ENCODE results near the gene CEP164. TPM values are rescaled to one million over a fixed set of nuclear protein-coding genes. Genes with fewer than 3 reads are reported as not detected.

CEP164 gene
- total and polyA plus RNA-seq, 9 of the 15 experiments (the other 6 are each of a cell fraction or from before 2014, with no cell fraction given) = 2.1 to 16.5 (median 10.4) TPM

DNA sequence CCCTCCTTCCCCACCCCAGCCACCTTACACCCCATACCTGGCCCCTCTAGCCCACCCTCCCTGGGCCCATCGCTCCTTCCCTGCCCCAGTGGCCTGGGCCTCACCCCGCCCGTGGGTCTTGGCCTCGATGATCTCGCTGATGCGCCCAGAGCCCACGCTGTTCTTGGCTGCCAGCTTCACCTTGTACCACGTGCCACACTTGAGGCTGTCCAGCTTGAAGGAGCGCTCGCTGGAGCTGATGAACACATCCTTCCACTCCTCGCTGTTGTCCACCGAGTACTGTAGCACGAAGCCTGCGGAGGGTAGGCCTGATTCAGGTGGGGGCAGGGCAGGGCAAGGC lies 110.1 kb downstream of the CEP164 start:
- intact Hi-C loops (cut with micrococcal nuclease) = no loop called here
- Histone ChIP-seq H3K4me2 (ENCODE audit: insufficient read depth, low read length) (no peak overlapping the region), H3K79me2 (ENCODE audit: control insufficient read depth, insufficient read depth, low read length) (no peaks in the 10 kb centered on the region), H4K20me1 (replicated peaks; ENCODE audit: control insufficient read depth, insufficient read depth, low read length) (no peaks in the 10 kb centered on the region; the same call in none of the 2 replicates), H3K4me3 (no peak overlapping the region), H3K27me3 (ENCODE audit: control insufficient read depth in 2 of 2, insufficient read depth in 2 of 2, low read length in 2 of 2) (peaks cover 13 to 56% of the 10 kb centered on the region in 2 experiments; a peak in 4 of 5 replicates), H3K9ac (ENCODE audit: insufficient read depth in 1 of 2, low read depth in 2 of 2, low read length in 2 of 2) (no peak overlapping the region), H3K9me1 (ENCODE audit: control insufficient read depth, insufficient read depth, low read length) (no peaks in the 10 kb centered on the region), H3K9me3 (replicated peaks; ENCODE audit: control insufficient read depth, insufficient read depth, low read depth, low read length) (no peaks in the 10 kb centered on the region; the same call in 1 of the 2 replicates), H3K27ac (ENCODE audit: extremely low read depth, low read depth, low read length) (no peak overlapping the region), H2AFZ (ENCODE audit: low read depth, low read length) (no peak overlapping the region), H3K4me1 (replicated peaks in 1 of 2; ENCODE audit: control insufficient read depth in 2 of 2, insufficient read depth in 2 of 2, low read length in 2 of 2) (peaks cover 0 to 2% of the 10 kb centered on the region in 2 experiments; a peak in 1 of 5 replicates), H3K36me3 (ENCODE audit: control insufficient read depth, insufficient read depth, low read length) (no peaks in the 10 kb centered on the region)
- no peak for TF ChIP-seq BRCA1 (IDR thresholded peaks at IDR 0.05)
- TF ChIP-seq BRCA1 (CRISPR knock-in tag; IDR thresholded peaks at IDR 0.05) = no peak
- TF ChIP-seq KAT7 (CRISPR knock-in tag; IDR thresholded peaks at IDR 0.05; ENCODE audit: borderline replicate concordance) = no peak
- ATAC-seq = no peak
- ChIA-PET POLR2A (no interaction called here), CTCF (ENCODE audit: low intra/inter-chr PET ratio) (no interaction called here)
- DNase-seq (ENCODE audit: extremely low read depth in 1 of 4, low spot score in 3 of 4) = no peak
- FAIRE-seq = no peak
- no TSS peak for BruUV-seq (replicated peaks)
- in situ Hi-C loops (cut with MboI) = no loop called here
- 2% methylated on average over 12 of the region's 14 CpGs for WGBS (ENCODE audit: insufficient coverage, low coverage, missing lambda C conversion rate)

DNA sequence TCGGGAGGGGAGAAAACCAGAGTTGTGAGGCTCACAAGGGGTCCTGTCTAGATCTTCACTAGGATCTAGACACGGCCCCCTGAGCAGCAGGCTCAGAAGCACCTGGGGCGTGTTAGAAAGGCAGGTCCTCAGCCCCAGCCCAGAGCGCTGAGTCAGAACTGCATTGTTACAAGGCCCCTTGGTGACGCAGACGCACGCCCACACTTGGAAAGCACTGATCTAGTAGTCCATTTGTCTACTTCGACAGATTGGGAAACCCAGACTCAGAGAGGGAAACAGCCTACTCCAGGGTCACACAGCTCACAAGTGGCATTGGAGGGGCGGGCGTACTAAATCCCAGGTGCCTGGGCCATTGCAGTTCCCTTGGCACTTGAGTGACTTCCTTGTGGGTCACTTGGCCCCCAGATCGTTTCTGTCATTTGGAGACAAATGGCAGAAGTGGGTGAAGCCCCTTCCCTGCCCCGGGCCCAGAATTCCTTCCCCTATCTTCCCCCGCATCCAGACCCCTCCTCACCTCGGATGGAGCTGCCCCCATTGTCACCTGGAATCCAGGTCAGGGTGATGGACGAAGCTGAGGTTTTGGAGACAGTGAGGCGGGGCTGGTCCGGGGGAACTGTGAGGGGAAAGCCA lies 110.8 kb downstream of the CEP164 start:
- Histone ChIP-seq H3K36me3 (ENCODE audit: control insufficient read depth, insufficient read depth, low read length) (no peaks in the 10 kb centered on the region), H4K20me1 (replicated peaks; ENCODE audit: control insufficient read depth, insufficient read depth, low read length) (no peaks in the 10 kb centered on the region; the same call in none of the 2 replicates), H3K9me3 (replicated peaks; ENCODE audit: control insufficient read depth, insufficient read depth, low read depth, low read length) (no peaks in the 10 kb centered on the region; the same call in 1 of the 2 replicates), H3K4me1 (replicated peaks in 1 of 2; ENCODE audit: control insufficient read depth in 2 of 2, insufficient read depth in 2 of 2, low read length in 2 of 2) (peaks cover 0 to 9% of the 10 kb centered on the region in 2 experiments; a peak in 2 of 5 replicates), H3K79me2 (ENCODE audit: control insufficient read depth, insufficient read depth, low read length) (no peaks in the 10 kb centered on the region), H2AFZ (ENCODE audit: low read depth, low read length) (no peak overlapping the region), H3K27ac (ENCODE audit: extremely low read depth, low read depth, low read length) (no peak overlapping the region), H3K4me2 (ENCODE audit: insufficient read depth, low read length) (no peak overlapping the region), H3K9ac (ENCODE audit: insufficient read depth in 1 of 2, low read depth in 2 of 2, low read length in 2 of 2) (no peak overlapping the region), H3K9me1 (ENCODE audit: control insufficient read depth, insufficient read depth, low read length) (no peaks in the 10 kb centered on the region), H3K4me3 (no peak overlapping the region), H3K27me3 (ENCODE audit: control insufficient read depth in 2 of 2, insufficient read depth in 2 of 2, low read length in 2 of 2) (peaks cover 20 to 63% of the 10 kb centered on the region in 2 experiments; a peak in 4 of 5 replicates)
- under 1% methylated on average over 16 of the region's 17 CpGs for WGBS (ENCODE audit: insufficient coverage, low coverage, missing lambda C conversion rate)
- in situ Hi-C loops (cut with MboI) (no loop called here), intact Hi-C loops (cut with micrococcal nuclease) (no loop called here)
- DNase-seq (ENCODE audit: extremely low read depth in 1 of 4, low spot score in 3 of 4) (peak in 1 of 4 experiments; percentile 35), FAIRE-seq (no peak), ATAC-seq (peak; percentile 51)
- BruUV-seq (replicated peaks) = no TSS peak
- TF ChIP-seq NFE2 (IDR thresholded peaks at IDR 0.05; ENCODE audit: low read depth) (0 out of 2 replicates have a peak, but pooled peaks have one; percentile 20), CREM (IDR thresholded peaks at IDR 0.05; ENCODE audit: low read depth) (peak; percentile 63), NFXL1 (CRISPR knock-in tag; IDR thresholded peaks at IDR 0.05) (no peak), EGR1 (conservative IDR thresholded peaks at IDR 0.05) (peak; percentile 59), ZFP36 (IDR thresholded peaks at IDR 0.05; ENCODE audit: low read depth, low read length, partially characterized antibody) (peak; percentile 45)
- ChIA-PET CTCF (ENCODE audit: low intra/inter-chr PET ratio) (no interaction called here), POLR2A (no interaction called here)
